H1 (cell line): Measurements from ENCODE around the gene TGM2. TPM values are rescaled to one million over a fixed set of nuclear protein-coding genes. Genes with fewer than 3 reads are reported as not detected.

Experiments used
- ASH2L ChIP-seq: fragments of 200-600, 300-600 bp; sonication (generic); IDR thresholded peaks from one replicate; pipeline ENCODE4 v1.7.1; 2017; ENCODE audit warnings: low read length
- HDAC6 ChIP-seq: IDR thresholded peaks from one replicate; pipeline ENCODE4 v1.7.1; 2012; ENCODE audit warnings: low read depth, mild to moderate bottlenecking, inconsistent platforms, low read length, moderate library complexity
- POLR2A ChIP-seq, 2 experiments: IDR thresholded peaks; 1 replicate in 1 of 2; 2 replicates in 1 of 2; pipeline ENCODE4 v1.6.1; 2011; ENCODE audit warnings: low read depth in 2 of 2, low read length in 2 of 2, mild to moderate bottlenecking in 2 of 2; ENCODE audit errors: control extremely low read depth in 1 of 2
- RAD21 ChIP-seq, 2 experiments: IDR thresholded peaks in 1 of 2; conservative IDR thresholded peaks in 1 of 2; 2 replicates each; pipeline ENCODE4 v1.6.1; 2011; ENCODE audit warnings: low read depth in 2 of 2, low read length in 2 of 2, improper control_type of control experiment in 1 of 2, inconsistent platforms in 1 of 2, mild to moderate bottlenecking in 1 of 2, moderate library complexity in 1 of 2
- RNF2 ChIP-seq: fragments of 200-900, 300-1000 bp; sonication (generic); IDR thresholded peaks from 2 replicates; pipeline ENCODE4 v1.7.1; 2016; ENCODE audit warnings: borderline replicate concordance, low read depth, mild to moderate bottlenecking, antibody characterized with exemption, low read length; ENCODE audit not compliant: poor library complexity, severe bottlenecking; ENCODE audit errors: missing control alignments
- polyA plus RNA-seq, 7 experiments: library from polyadenylated mRNA; depleted of rRNA in 3 of 7; stranded (reverse) in 5 of 7; unstranded in 2 of 7; fragments of >200 nt in 5 of 7; fragments of 200-250 nt in 2 of 7; gene quantifications; 1 replicate in 5 of 7; 2 replicates in 1 of 7; 4 replicates in 1 of 7; pipeline versions ENCODE4 v1.2.1 to v1.2.3, GENCODE V29; 2011 to 2013; ENCODE audit warnings: missing spikeins in 2 of 7, mixed read lengths in 2 of 7
- total RNA-seq: library from RNA; stranded (reverse); fragmentation: NEBNext Ultra II Directional; extraction: Animal tissue kit (Norgen Biotek cat#: 25700); gene quantifications from 2 replicates; pipeline ENCODE4 v1.2.1, GENCODE V29; 2021

Gene TGM2
- total and polyA plus RNA-seq, 2 of the 8 experiments (the other 6 are each of a cell fraction or from before 2014, with no cell fraction given), result 0.86 to 1.0 TPM

DNA sequence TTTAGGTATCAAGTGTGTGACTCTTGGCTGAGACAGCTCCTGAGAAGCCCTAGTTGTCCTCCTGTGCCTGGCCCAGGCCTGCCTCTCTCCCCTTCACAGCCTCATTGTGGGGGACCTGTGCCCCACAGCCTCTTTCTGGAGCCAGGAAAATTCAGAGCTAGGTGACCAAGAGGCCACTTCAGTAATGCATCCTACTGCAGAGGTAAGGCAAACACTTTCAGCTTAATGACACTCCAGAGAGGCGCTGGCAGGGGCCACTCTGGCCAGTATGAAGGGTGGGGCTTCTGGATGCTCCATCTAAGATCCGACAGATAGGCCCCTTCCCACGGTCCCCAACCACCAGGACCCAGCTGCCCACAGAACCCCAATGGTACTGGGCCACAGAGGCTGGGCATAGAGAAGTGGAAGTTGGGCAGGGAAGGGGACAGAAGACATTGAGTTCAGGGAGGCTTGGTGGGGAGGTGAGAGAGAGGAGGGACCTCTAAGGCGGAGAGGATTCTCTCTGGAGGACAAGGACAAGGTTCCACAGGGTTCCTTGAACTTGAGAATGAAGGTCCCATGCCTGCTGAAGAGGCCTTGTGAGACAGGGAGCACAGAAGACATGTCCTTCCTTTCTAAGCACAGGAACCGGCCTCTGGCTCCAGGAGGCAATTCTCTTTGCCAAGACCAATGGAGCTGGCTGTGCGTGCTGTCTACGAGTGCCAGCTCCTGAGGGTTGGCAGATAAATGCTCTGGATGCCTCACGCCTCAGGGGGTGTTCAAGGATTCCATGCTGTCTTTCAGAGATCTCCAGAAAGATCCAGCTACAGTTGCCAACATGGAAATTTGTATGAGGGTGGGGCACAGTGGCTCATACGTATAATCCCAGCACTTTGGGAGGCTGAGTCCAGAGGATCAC is 46.4 kb upstream of the TGM2 start (continued):
- TF ChIP-seq RNF2, result no peak
- no peak for TF ChIP-seq HDAC6
- no peak for TF ChIP-seq ASH2L
- no peak for TF ChIP-seq RAD21 (IDR thresholded peaks at IDR 0.05 in 1 of 2, conservative IDR thresholded peaks at IDR 0.05 in 1 of 2; ENCODE audit: low read depth in 2 of 2, low read length in 2 of 2)
- no peak for TF ChIP-seq POLR2A (IDR thresholded peaks at IDR 0.05; ENCODE audit: control extremely low read depth in 1 of 2, low read depth in 2 of 2, low read length in 2 of 2)
